Activated T-cell treated with anti-CD3 and anti-CD28 coated beads for 48 hours (primary cell): ENCODE measurements around the gene MMP2.

Experiments
- DNase-seq: peaks from one replicate; pipeline ENCODE4 v3.0.0-alpha.2; 2020; ENCODE audit warnings: low read depth

The MMP2 gene

GRCh38 chr16:55478827-55479429, at the start of gene MMP2:
MMP2 (plus strand) TSS chr16:55479198; CDS start chr16:55479480, 282 bp downstream.
- DNase-seq, result no peak

- no peak for DNase-seq
These were observed 46.0 kb upstream of the MMP2 start for GRCh38 chr16:55433030-55433429.

GRCh38 chr16:55433535-55433934, 45.5 kb upstream of the MMP2 start:
- no peak for DNase-seq

- no peak for DNase-seq
These were observed 45.0 kb upstream of the MMP2 start for GRCh38 chr16:55434000-55434399.

GRCh38 chr16:55435387-55435786, 43.6 kb upstream of the MMP2 start:
- DNase-seq, result no peak

GRCh38 chr16:55436587-55436986, 42.4 kb upstream of the MMP2 start:
- no peak for DNase-seq

- no peak for DNase-seq
These were observed 41.4 kb upstream of the MMP2 start for GRCh38 chr16:55437625-55438024.

GRCh38 chr16:55438281-55438680, 40.7 kb upstream of the MMP2 start:
- no peak for DNase-seq

GRCh38 chr16:55439101-55439690, 39.8 kb upstream of the MMP2 start:
- DNase-seq, result no peak

- DNase-seq, result no peak
These were observed 35.3 kb upstream of the MMP2 start for GRCh38 chr16:55443434-55444346.

GRCh38 chr16:55444754-55445485, 34.1 kb upstream of the MMP2 start:
- no peak for DNase-seq

- no peak for DNase-seq
These were observed 31.8 kb upstream of the MMP2 start for GRCh38 chr16:55447231-55447630.

GRCh38 chr16:55452996-55453395, 26.0 kb upstream of the MMP2 start:
- DNase-seq, result no peak

GRCh38 chr16:55453909-55454308, 25.1 kb upstream of the MMP2 start:
- no peak for DNase-seq

GRCh38 chr16:55454861-55455260, 24.1 kb upstream of the MMP2 start:
- DNase-seq, result no peak

- no peak for DNase-seq
These were observed 16.8 kb upstream of the MMP2 start for GRCh38 chr16:55462241-55462640.

- no peak for DNase-seq
These were observed 14.6 kb upstream of the MMP2 start for GRCh38 chr16:55464375-55464774.

- DNase-seq, result peak; percentile 71
These were observed 13.7 kb upstream of the MMP2 start for GRCh38 chr16:55465077-55465896.

- no peak for DNase-seq
These were observed 12.8 kb upstream of the MMP2 start for GRCh38 chr16:55466209-55466608.

- no peak for DNase-seq
These were observed 11.1 kb upstream of the MMP2 start for GRCh38 chr16:55467898-55468297.

GRCh38 chr16:55468352-55468990, 10.5 kb upstream of the MMP2 start:
- no peak for DNase-seq
